VCaP (cell line): ENCODE data around the gene SOAT2.

ENCODE experiments used
- H3K27ac ChIP-seq: fragments of 450-650 bp; 2 replicates; pipeline ENCODE4 v1.5.1; 2017
- TF ChIP-seq, protein P1 (sequence below): fragments of 450-650 bp; conservative IDR thresholded peaks from 2 replicates; pipeline ENCODE4 v1.5.1; 2017; ENCODE audit warnings: mild to moderate bottlenecking, moderate library complexity

SOAT2 gene

GRCh38 chr12:53171725-53172329 is 68.5 kb downstream of the SOAT2 start:
- TF ChIP-seq, protein P1, sequence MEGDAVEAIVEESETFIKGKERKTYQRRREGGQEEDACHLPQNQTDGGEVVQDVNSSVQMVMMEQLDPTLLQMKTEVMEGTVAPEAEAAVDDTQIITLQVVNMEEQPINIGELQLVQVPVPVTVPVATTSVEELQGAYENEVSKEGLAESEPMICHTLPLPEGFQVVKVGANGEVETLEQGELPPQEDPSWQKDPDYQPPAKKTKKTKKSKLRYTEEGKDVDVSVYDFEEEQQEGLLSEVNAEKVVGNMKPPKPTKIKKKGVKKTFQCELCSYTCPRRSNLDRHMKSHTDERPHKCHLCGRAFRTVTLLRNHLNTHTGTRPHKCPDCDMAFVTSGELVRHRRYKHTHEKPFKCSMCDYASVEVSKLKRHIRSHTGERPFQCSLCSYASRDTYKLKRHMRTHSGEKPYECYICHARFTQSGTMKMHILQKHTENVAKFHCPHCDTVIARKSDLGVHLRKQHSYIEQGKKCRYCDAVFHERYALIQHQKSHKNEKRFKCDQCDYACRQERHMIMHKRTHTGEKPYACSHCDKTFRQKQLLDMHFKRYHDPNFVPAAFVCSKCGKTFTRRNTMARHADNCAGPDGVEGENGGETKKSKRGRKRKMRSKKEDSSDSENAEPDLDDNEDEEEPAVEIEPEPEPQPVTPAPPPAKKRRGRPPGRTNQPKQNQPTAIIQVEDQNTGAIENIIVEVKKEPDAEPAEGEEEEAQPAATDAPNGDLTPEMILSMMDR: no peak
- peak overlapping the region; percentile 72 for H3K27ac ChIP-seq

- TF ChIP-seq, protein P1: no peak
- peak overlapping the region; percentile 72 for H3K27ac ChIP-seq
Measured at GRCh38 chr12:53172352-53172751, 69.1 kb downstream of the SOAT2 start.

DNA sequence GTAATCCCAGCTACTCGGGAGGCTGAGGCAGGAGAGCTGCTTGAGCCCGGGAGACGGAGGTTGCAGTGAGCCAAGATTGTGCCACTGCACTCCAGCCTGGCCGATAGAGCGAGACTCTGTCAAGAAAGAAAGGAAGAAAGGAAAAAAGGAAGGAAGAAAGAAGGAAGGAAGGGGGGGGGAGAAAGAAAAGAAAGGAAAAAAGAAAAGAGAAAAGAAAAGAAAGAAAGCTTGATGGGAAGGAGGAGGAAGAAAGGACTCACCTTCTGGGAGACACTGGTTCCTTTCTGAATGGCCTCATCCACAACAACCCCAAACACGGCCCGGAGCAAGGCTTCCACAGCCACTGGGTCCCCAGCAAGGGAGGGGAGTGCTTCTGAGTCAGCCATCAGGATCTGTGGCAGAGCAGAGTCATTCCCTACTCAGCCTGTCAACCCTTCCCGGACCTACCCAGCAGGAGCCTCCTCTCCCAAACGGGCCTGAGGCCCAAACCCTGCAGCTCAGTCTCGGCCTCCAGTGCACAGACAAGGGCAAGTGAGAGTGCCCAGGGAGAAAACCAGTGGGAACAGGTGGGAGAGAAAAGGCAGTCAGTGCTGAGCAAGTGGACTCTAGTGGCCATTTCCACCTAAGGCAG is 69.9 kb downstream of the SOAT2 start:
- TF ChIP-seq, protein P1: no peak
- peak overlapping the region; percentile 72; the same call in 1 of the 2 replicates for H3K27ac ChIP-seq
